ENCODE measurements around the gene SDC3. TPM values are rescaled to one million over a fixed set of nuclear protein-coding genes. Genes with fewer than 3 reads are reported as not detected.

SDC3 gene
- total and polyA plus RNA-seq, 12 donors, result 13.1 to 57.7 (median 21.7) TPM

GRCh38 chr1:30840904-30841598, 67.5 kb downstream of the SDC3 start:
- H3K36me3 ChIP-seq, result no peaks in the 10 kb centered on the region
- peak in 7 of 8 donors; percentile 50 to 80 (median 71) for ATAC-seq
- TF ChIP-seq, protein P1, sequence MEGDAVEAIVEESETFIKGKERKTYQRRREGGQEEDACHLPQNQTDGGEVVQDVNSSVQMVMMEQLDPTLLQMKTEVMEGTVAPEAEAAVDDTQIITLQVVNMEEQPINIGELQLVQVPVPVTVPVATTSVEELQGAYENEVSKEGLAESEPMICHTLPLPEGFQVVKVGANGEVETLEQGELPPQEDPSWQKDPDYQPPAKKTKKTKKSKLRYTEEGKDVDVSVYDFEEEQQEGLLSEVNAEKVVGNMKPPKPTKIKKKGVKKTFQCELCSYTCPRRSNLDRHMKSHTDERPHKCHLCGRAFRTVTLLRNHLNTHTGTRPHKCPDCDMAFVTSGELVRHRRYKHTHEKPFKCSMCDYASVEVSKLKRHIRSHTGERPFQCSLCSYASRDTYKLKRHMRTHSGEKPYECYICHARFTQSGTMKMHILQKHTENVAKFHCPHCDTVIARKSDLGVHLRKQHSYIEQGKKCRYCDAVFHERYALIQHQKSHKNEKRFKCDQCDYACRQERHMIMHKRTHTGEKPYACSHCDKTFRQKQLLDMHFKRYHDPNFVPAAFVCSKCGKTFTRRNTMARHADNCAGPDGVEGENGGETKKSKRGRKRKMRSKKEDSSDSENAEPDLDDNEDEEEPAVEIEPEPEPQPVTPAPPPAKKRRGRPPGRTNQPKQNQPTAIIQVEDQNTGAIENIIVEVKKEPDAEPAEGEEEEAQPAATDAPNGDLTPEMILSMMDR (IDR thresholded peaks at IDR 0.05), result peak in 2 of 9 donors; percentile 13 to 18
- no peak overlapping the region for H3K4me3 ChIP-seq
- H3K27me3 ChIP-seq, result peaks cover 0 to 78% (median 0%) of the 10 kb centered on the region in 7 donors
- H3K27ac ChIP-seq, result no peak overlapping the region
- WGBS, 2 donors, result 39 to 53% methylated on average over 10 of the region's 10 CpGs
- peak; percentile 40 to 63 for DNase-seq
- H3K9me3 ChIP-seq, result no peaks in the 10 kb centered on the region
- peaks cover 0 to 31% (median 14%) of the 10 kb centered on the region in 9 donors for H3K4me1 ChIP-seq
- intact Hi-C loops (cut with DNase I), result loop anchor here in 1 of 10 donors (2.0 kb wide), 1 partner anchor 68 kb away; the partner anchor contains the start of gene SDC3

DNA sequence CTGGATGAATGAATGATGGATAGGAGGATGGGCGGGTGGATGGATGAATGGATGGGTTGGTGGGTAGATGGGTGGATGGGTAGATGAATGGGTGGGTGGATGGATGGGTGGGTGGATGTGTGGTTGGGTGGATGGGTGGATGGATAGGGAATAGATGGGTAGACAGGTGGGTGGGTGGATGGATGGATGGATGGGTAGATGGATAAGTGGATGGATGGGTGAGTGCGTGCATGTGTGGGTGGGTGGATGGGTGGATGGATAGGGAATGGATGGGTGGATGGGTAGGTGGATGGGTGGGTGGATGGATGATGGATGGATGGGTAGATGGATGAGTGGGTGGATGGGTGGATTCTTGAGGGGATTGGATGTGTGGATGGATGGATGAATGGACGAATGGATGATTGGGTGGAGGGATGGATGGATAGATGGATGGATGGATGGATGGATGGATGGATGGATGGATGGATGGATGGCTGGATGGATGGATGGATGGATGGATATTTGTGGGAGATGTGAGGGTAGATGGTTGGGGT, 68.7 kb downstream of the SDC3 start:
- no peak overlapping the region for H3K27ac ChIP-seq
- DNase-seq (no peak), ATAC-seq (no peak)
- TF ChIP-seq, protein P1 (IDR thresholded peaks at IDR 0.05), result no peak
- no peaks in the 10 kb centered on the region for H3K36me3 ChIP-seq
- peaks cover 0 to 22% (median 14%) of the 10 kb centered on the region in 9 donors for H3K4me1 ChIP-seq
- no peaks in the 10 kb centered on the region for H3K9me3 ChIP-seq
- intact Hi-C loops (cut with DNase I), result loop anchor here in 1 of 10 donors (2.0 kb wide), 1 partner anchor 69 kb away; the partner anchor contains the start of gene SDC3
- H3K27me3 ChIP-seq, result peaks cover 0 to 68% (median 0%) of the 10 kb centered on the region in 7 donors
- 97% methylated on average over 3 of the region's 3 CpGs for WGBS, 2 donors
- no peak overlapping the region for H3K4me3 ChIP-seq

- Histone ChIP-seq H3K27me3 (peaks cover 0 to 64% (median 0%) of the 10 kb centered on the region in 7 donors), H3K4me3 (no peak overlapping the region), H3K9me3 (no peaks in the 10 kb centered on the region), H3K36me3 (no peaks in the 10 kb centered on the region), H3K4me1 (peaks cover 0 to 16% (median 13%) of the 10 kb centered on the region in 9 donors), H3K27ac (no peak overlapping the region)
- 83 to 90% methylated on average over 7 of the region's 7 CpGs for WGBS, 2 donors
- no peak for ATAC-seq
- intact Hi-C loops (cut with DNase I), result no loop called here
- DNase-seq, result no peak
- TF ChIP-seq, protein P1 (IDR thresholded peaks at IDR 0.05), result no peak
These were observed 69.6 kb downstream of the SDC3 start for GRCh38 chr1:30838996-30839395.

DNA sequence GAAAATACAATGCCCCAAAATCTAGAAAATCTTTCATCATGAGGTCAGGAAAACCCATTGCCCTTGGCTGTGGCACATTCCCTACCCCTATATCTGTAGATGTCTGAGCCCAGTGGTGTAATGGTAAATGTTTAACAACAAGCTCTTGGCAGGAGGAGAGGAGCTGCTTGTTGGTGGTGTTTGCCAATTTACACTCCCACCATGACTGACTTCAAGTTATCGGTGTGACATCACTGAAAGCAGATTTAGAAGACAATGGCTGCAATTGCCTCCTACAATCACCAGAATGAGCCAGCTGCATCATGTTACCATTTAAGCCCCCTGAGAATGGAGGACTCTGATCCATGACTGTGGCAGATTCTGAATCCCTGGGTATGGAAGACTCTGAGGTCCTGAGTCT, 70.9 kb downstream of the SDC3 start:
- WGBS, 2 donors, result 67 to 81% methylated on average over 1 of the region's 1 CpG
- H3K4me1 ChIP-seq, result peaks cover 0 to 16% (median 13%) of the 10 kb centered on the region in 9 donors
- TF ChIP-seq, protein P1 (IDR thresholded peaks at IDR 0.05), result no peak
- H3K4me3 ChIP-seq, result no peak overlapping the region
- H3K27ac ChIP-seq, result no peak overlapping the region
- H3K9me3 ChIP-seq, result no peaks in the 10 kb centered on the region
- DNase-seq (no peak), ATAC-seq (no peak)
- no peaks in the 10 kb centered on the region for H3K36me3 ChIP-seq
- intact Hi-C loops (cut with DNase I), result no loop called here
- peaks cover 0 to 58% (median 0%) of the 10 kb centered on the region in 7 donors for H3K27me3 ChIP-seq
